IMR-90 (cell line): ENCODE results near the gene TMEM117. TPM values are rescaled to one million over a fixed set of nuclear protein-coding genes. Genes with fewer than 3 reads are reported as not detected.

Source experiments
- ATAC-seq: fragments of 200-7000 bp; cut with Tn5 transposase; 2 replicates; pipeline ENCODE4 v1.9.1; 2020; ENCODE audit warnings: low read depth, mild to moderate bottlenecking, moderate library complexity
- BruUV-seq: library from RNA; stranded (reverse); fragments of 400-500 nt; replicated peaks from 2 replicates; lab custom pipeline; 2021; lab: Mats Ljungman, UMichigan
- CTCF ChIA-PET: fragments of 300-600 bp; formaldehyde crosslinking; extraction: SDS; loops from one replicate; lab custom pipeline; 2021; ENCODE audit warnings: antibody characterized with exemption; lab: Yijun Ruan, JAX
- POLR2A ChIA-PET: fragments of 300-600 bp; sonication (Branson Sonifier 250); formaldehyde crosslinking; loops from one replicate; lab custom pipeline; 2022; ENCODE audit warnings: antibody characterized with exemption; ENCODE audit not compliant: unreplicated experiment; lab: Charles Lee
- DNase-seq: peaks from one replicate; pipeline ENCODE4 v3.0.0; 2013
- H2AFZ ChIP-seq: replicated peaks from 2 replicates; pipeline ENCODE3; 2013; ENCODE audit warnings: low read length, mild to moderate bottlenecking; ENCODE audit not compliant: poor library complexity
- H2AK5ac ChIP-seq: 2 replicates; pipeline ENCODE4 v1.6.1; 2013; ENCODE audit warnings: low read depth, low read length, inconsistent platforms
- H2AK9ac ChIP-seq: replicated peaks from 2 replicates; pipeline ENCODE3; 2013; ENCODE audit warnings: mild to moderate bottlenecking, low read depth, low read length, moderate library complexity; ENCODE audit not compliant: poor library complexity
- H2BK120ac ChIP-seq: 2 replicates; pipeline ENCODE4 v1.6.1; 2013; ENCODE audit warnings: low read depth, low read length, inconsistent platforms
- H2BK15ac ChIP-seq: 3 replicates; pipeline ENCODE4 v1.6.1; 2013; ENCODE audit warnings: low read depth, low read length, inconsistent platforms
- H2BK20ac ChIP-seq: 2 replicates; pipeline ENCODE4 v1.6.1; 2013; ENCODE audit warnings: low read depth, mild to moderate bottlenecking, inconsistent platforms, low read length, moderate library complexity
- H2BK5ac ChIP-seq: 2 replicates; pipeline ENCODE4 v1.6.1; 2013; ENCODE audit warnings: mild to moderate bottlenecking, low read depth, low read length, inconsistent platforms; ENCODE audit not compliant: poor library complexity, severe bottlenecking
- H3K14ac ChIP-seq: replicated peaks from 2 replicates; pipeline ENCODE4 v1.6.1; 2013; ENCODE audit warnings: low read depth, low read length, inconsistent platforms
- H3K18ac ChIP-seq: 2 replicates; pipeline ENCODE4 v1.6.1; 2013; ENCODE audit warnings: low read depth, low read length, control low read depth
- H3K23ac ChIP-seq: 2 replicates; pipeline ENCODE4 v1.6.1; 2013; ENCODE audit warnings: low read depth, low read length, inconsistent platforms
- H3K27ac ChIP-seq: 2 replicates; pipeline ENCODE4 v1.5.1; 2013; ENCODE audit warnings: mild to moderate bottlenecking, control low read depth, low read length; ENCODE audit not compliant: insufficient read depth
- H3K27me3 ChIP-seq: 2 replicates; pipeline ENCODE4 v1.6.1; 2013; ENCODE audit warnings: low read length; ENCODE audit not compliant: control insufficient read depth, insufficient read depth
- H3K36me3 ChIP-seq: 2 replicates; pipeline ENCODE4 v1.6.1; 2013; ENCODE audit warnings: low read length, mixed read lengths; ENCODE audit not compliant: control insufficient read depth, insufficient read depth
- H3K4ac ChIP-seq: 2 replicates; pipeline ENCODE4 v1.6.1; 2013; ENCODE audit warnings: low read depth, low read length, inconsistent platforms
- H3K4me1 ChIP-seq: 2 replicates; pipeline ENCODE4 v1.6.1; 2013; ENCODE audit warnings: low read length, mixed read lengths; ENCODE audit not compliant: control insufficient read depth, insufficient read depth
- H3K4me2 ChIP-seq: 2 replicates; pipeline ENCODE4 v1.6.1; 2013; ENCODE audit warnings: low read depth, mild to moderate bottlenecking, control low read depth, low read length, moderate library complexity
- H3K4me3 ChIP-seq: 2 replicates; pipeline ENCODE4 v1.5.1; 2013; ENCODE audit warnings: low read depth, mild to moderate bottlenecking, control low read depth, low read length, moderate library complexity; ENCODE audit not compliant: insufficient read depth
- H3K56ac ChIP-seq: 2 replicates; pipeline ENCODE4 v1.6.1; 2013; ENCODE audit warnings: low read length, inconsistent platforms; ENCODE audit not compliant: insufficient read depth; ENCODE audit errors: extremely low read depth
- H3K79me1 ChIP-seq, 2 experiments: 2 replicates each; pipeline ENCODE4 v1.6.1; 2013; ENCODE audit warnings: low read length in 2 of 2, inconsistent platforms in 1 of 2, low read depth in 1 of 2
- H3K9ac ChIP-seq: 2 replicates; pipeline ENCODE4 v1.6.1; 2013; ENCODE audit warnings: low read depth, low read length, control low read depth
- H3K9me1 ChIP-seq: 2 replicates; pipeline ENCODE4 v1.6.1; 2013; ENCODE audit warnings: low read length, inconsistent platforms; ENCODE audit not compliant: insufficient read depth
- H3K9me3 ChIP-seq: 2 replicates; pipeline ENCODE4 v1.6.1; 2013; ENCODE audit warnings: low read length; ENCODE audit not compliant: control insufficient read depth, insufficient read depth
- H4K20me1 ChIP-seq: 2 replicates; pipeline ENCODE4 v1.6.1; 2013; ENCODE audit warnings: low read length, inconsistent platforms; ENCODE audit not compliant: insufficient read depth
- H4K5ac ChIP-seq: 2 replicates; pipeline ENCODE4 v1.6.1; 2013; ENCODE audit warnings: mild to moderate bottlenecking, low read depth, low read length, control low read depth
- H4K8ac ChIP-seq, 2 experiments: 2 replicates each; pipeline ENCODE4 v1.6.1; 2013; ENCODE audit warnings: low read depth in 2 of 2, low read length in 2 of 2, control low read depth in 1 of 2, inconsistent platforms in 1 of 2
- H4K91ac ChIP-seq: 2 replicates; pipeline ENCODE4 v1.6.1; 2013; ENCODE audit warnings: low read depth, low read length, inconsistent platforms; ENCODE audit not compliant: insufficient read depth
- CHD1 ChIP-seq: IDR thresholded peaks from 2 replicates; pipeline ENCODE4 v1.6.1; 2012; ENCODE audit warnings: low read depth, low read length, improper control_type of control experiment
- ELK1 ChIP-seq: fragments of 150-350 bp; IDR thresholded peaks from 2 replicates; pipeline ENCODE4 v1.6.1; 2016; ENCODE audit warnings: low read depth, mild to moderate bottlenecking, low read length, moderate library complexity, borderline replicate concordance
- FOS ChIP-seq: fragments of 150-350 bp; IDR thresholded peaks from 2 replicates; pipeline ENCODE4 v1.6.1; 2016; ENCODE audit warnings: low read depth, low read length
- MAFK ChIP-seq: IDR thresholded peaks from 2 replicates; pipeline ENCODE4 v1.6.1; 2012; ENCODE audit warnings: low read depth, low read length, improper control_type of control experiment
- MXI1 ChIP-seq: IDR thresholded peaks from 2 replicates; pipeline ENCODE4 v1.6.1; 2012; ENCODE audit warnings: low read depth, mild to moderate bottlenecking, low read length, moderate library complexity, borderline replicate concordance
- NFE2L2 ChIP-seq: fragments of 150-350 bp; IDR thresholded peaks from 2 replicates; pipeline ENCODE4 v1.6.1; 2016; ENCODE audit warnings: low read depth, mild to moderate bottlenecking, low read length
- POLR2A ChIP-seq: IDR thresholded peaks from 2 replicates; pipeline ENCODE4 v1.6.1; 2012; ENCODE audit warnings: mild to moderate bottlenecking, low read depth, low read length
- RCOR1 ChIP-seq: IDR thresholded peaks from 2 replicates; pipeline ENCODE4 v1.6.1; 2012; ENCODE audit warnings: mild to moderate bottlenecking, low read length, improper control_type of control experiment; ENCODE audit not compliant: insufficient replicate concordance
- RFX5 ChIP-seq: IDR thresholded peaks from 2 replicates; pipeline ENCODE4 v1.8.0; 2012; ENCODE audit warnings: low read depth, mild to moderate bottlenecking, low read length, moderate library complexity
- USF2 ChIP-seq: fragments of 150-350 bp; IDR thresholded peaks from 2 replicates; pipeline ENCODE4 v1.6.1; 2017; ENCODE audit warnings: mild to moderate bottlenecking, antibody characterized with exemption, low read length, low read depth
- dilution Hi-C: fragments of 300-500 bp; cut with HindIII; formaldehyde crosslinking; loops from one replicate; pipeline ENCODE4 v1.14.3; 2018; ENCODE audit warnings: low sequenced_read_pairs; ENCODE audit not compliant: unreplicated experiment
- in situ Hi-C: fragments of 300-500 bp; cut with MboI; formaldehyde crosslinking; loops from 3 replicates; pipeline ENCODE4 v1.14.3; 2019; ENCODE audit warnings: low sequenced_read_pairs, inconsistent platforms, mixed read lengths
- intact Hi-C: fragments of 100-400 bp; cut with micrococcal nuclease; formaldehyde crosslinking; loops from 2 replicates; pipeline ENCODE4 v1.10.0; 2022
- polyA plus RNA-seq, 3 experiments: library from polyadenylated mRNA; depleted of rRNA; stranded (reverse); fragments of >200 nt; gene quantifications; 2 replicates each; pipeline ENCODE4 v1.2.3, GENCODE V29; 2012; ENCODE audit warnings: low replicate concordance in 1 of 3
- total RNA-seq: library from RNA; depleted of rRNA; stranded (reverse); fragments of >200 nt; gene quantifications from 2 replicates; pipeline ENCODE4 v1.2.3, GENCODE V29; 2012

TMEM117 gene
- total and polyA plus RNA-seq, 2 of the 4 experiments (the other 2 are of a cell fraction), result 8.7 to 21.0 TPM

- H2AK9ac ChIP-seq, result no peak overlapping the region
- no peak overlapping the region for H2AFZ ChIP-seq
- in situ Hi-C loops (loop anchor here (25.0 kb wide), 1 partner anchor 537 kb away; no protein-coding TSS in a partner anchor), intact Hi-C loops (no loop called here), dilution Hi-C loops (no loop called here)
- no peak overlapping the region for H3K23ac ChIP-seq
- no peaks in the 10 kb centered on the region for H3K9me3 ChIP-seq
- DNase-seq (no peak), ATAC-seq (no peak)
- H3K9ac ChIP-seq, result no peak overlapping the region
- CTCF ChIA-PET, result no interaction called here
- H3K27me3 ChIP-seq, result no peaks in the 10 kb centered on the region
- no peak overlapping the region for H2AK5ac ChIP-seq
- H3K36me3 ChIP-seq, result no peaks in the 10 kb centered on the region
- H4K8ac ChIP-seq, result no peak overlapping the region
- no peak overlapping the region for H2BK5ac ChIP-seq
- no peak overlapping the region for H3K4me2 ChIP-seq
- no peaks in the 10 kb centered on the region for H3K4me1 ChIP-seq
- no TSS peak for BruUV-seq
- H2BK120ac ChIP-seq, result no peak overlapping the region
- no peaks in the 10 kb centered on the region for H4K20me1 ChIP-seq
- H2BK15ac ChIP-seq, result no peak overlapping the region
- H3K9me1 ChIP-seq, result no peaks in the 10 kb centered on the region
- H4K5ac ChIP-seq, result no peak overlapping the region
- H3K27ac ChIP-seq, result no peak overlapping the region
- H2BK20ac ChIP-seq, result no peak overlapping the region
- POLR2A ChIA-PET, result no interaction called here
- no peak overlapping the region for H3K4ac ChIP-seq
- H4K91ac ChIP-seq, result no peak overlapping the region
- no peak overlapping the region for H3K18ac ChIP-seq
- H3K14ac ChIP-seq, result no peak overlapping the region
- no peak overlapping the region for H3K56ac ChIP-seq
- no peak overlapping the region for H3K4me3 ChIP-seq
- no peaks in the 10 kb centered on the region; a peak in 1 of 4 replicates for H3K79me1 ChIP-seq
- TF ChIP-seq USF2 (no peak), CHD1 (no peak), ELK1 (no peak), MXI1 (no peak), RFX5 (no peak), NFE2L2 (no peak), FOS (no peak), MAFK (no peak), POLR2A (no peak), RCOR1 (no peak)
Measured at GRCh38 chr12:43899574-43899973, 63.7 kb downstream of the TMEM117 start.
